NCI-H526 treated with DMSO at 0.1 percent for 48 hours (cell line): ENCODE results near the gene ATAD3B.
"Not testable (repeated sequence)": the region's sequence is repeated elsewhere in the genome, so short reads cannot be mapped to it uniquely, and the experiment has no call there.

ENCODE experiments used
- DNase-seq: peaks from one replicate; lab custom pipeline; 2025; lab: John Stamatoyannopoulos, UW

The ATAD3B gene

DNA sequence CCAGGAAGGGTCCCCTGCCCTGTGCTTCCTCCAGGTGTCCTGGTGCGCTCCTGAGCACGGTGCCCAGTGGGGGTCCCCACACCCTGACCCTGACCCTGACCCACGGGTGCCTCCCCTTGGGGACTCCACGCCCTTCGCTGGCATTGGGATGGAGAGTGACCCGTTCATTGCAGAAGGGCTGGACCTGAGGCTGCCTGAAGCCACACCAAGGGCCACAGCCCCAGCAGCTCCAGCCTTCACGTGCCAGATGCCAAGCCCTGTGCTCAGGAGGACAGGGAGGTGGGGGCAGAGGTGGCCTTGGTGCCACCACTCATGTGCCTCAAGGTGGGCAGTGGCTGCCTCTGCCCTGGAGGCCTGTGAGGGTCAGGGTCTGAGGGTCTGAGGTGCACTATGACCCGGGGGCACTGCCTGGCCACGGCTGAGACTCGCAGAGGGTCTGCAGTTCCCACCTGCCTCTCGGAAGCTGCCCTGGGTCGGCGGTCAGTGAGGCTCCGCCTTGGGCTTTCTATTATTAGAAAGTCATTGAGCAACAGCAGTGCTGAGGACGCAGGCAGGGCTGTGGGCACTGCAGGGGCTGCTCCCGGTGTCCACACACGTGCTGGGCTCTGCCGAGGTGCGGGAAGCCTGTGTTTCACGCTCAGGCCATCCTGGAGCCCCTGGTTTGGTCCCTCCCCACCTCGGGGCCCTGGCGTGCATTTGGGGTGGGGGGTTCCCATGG, 61.8 kb downstream of the ATAD3B start:
- not testable (repeated sequence) for DNase-seq

DNA sequence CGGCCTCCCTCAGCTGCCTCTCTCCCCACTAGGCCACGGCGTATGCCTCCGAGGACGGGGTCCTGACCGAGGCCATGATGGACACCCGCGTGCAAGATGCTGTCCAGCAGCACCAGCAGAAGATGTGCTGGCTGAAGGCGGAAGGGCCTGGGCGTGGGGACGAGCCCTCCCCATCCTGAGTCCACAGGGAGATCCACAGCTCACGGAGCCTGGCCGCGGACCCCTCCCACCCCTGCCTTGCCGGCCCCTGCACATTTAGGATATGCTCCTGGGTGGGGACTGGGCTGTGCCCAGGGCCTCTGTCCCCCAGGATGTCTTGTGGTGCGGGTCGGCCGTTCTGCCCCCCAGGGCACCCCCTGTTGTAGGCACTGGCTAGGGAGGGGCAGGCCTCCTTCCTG, 62.3 kb downstream of the ATAD3B start:
- not testable (repeated sequence) for DNase-seq

DNA sequence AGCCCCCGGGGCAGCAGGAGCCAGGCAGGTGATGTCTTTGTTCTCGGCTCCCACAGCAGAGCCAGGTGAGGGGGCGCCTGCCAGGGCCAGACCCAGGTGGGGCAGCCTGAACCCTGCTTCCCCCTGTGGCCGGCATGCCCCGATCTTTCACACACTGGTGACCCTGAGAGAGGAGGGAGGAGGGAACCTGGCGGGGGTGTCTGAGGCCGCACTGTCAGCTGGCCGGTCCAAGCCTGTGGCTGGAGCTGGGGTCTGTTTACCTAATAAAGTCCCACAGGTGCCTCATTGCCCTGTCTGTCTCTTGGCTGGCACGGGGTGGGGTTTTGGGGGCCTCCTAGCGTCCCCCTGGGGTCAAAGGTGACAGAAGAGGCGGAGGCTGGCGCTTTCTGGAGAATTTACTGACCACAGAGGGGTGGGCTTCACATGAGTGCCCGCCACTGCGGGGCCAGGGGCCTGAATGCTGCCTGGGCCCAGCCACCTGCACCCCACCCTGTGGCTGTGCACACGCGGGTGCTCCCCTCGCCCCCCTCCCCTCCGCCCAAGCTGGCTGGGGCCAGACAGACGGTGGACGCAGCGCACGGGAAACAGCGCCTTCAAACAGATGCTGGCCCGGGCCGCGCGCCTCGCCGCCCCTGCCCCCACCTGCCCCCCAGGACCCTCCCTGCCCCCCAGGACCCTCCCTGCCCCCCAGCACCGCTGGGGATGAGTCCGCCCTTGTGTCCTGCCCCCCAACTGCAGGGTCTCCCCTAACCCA, 63.0 kb downstream of the ATAD3B start:
- no peak for DNase-seq

DNA sequence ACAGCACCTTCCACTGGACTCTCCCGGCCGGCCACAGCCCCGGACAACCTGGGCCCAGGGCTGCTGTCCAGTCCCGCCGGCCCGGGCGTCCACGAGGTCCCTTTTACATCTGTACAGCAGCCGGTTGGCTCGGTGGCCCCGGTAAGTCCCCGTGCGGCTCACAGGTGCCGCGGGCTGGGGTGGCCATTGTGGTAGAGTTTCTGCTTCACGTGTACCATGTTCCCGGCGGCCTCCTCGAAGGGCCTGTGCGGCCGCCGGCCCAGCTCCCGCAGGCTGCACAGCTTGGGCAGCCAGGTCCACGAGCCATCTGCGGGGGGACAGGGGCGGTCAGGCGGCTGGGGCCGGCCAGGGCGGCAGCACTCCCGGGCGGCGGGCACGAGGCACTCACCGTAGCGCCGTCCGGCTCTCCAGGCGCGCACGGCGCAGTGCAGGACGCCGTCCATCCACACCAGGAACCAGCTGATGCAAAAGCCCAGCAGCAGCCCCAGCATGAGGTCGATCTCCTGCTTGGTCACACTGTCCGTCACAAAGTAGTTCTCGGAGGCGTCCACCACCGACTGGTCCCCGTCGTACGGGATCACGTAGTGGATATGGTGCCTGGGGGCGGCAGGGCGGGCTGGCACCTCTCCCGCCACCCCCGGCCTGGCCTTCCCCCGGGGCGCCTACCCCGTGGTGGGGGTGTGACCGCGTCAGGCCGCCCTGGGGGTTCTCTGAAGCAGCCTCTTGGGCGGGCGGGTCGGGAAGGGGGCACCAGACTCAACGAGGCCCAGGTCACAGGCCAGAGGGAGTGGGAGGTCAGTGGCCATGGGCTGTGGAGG, 63.8 kb downstream of the ATAD3B start:
- no peak for DNase-seq

DNA sequence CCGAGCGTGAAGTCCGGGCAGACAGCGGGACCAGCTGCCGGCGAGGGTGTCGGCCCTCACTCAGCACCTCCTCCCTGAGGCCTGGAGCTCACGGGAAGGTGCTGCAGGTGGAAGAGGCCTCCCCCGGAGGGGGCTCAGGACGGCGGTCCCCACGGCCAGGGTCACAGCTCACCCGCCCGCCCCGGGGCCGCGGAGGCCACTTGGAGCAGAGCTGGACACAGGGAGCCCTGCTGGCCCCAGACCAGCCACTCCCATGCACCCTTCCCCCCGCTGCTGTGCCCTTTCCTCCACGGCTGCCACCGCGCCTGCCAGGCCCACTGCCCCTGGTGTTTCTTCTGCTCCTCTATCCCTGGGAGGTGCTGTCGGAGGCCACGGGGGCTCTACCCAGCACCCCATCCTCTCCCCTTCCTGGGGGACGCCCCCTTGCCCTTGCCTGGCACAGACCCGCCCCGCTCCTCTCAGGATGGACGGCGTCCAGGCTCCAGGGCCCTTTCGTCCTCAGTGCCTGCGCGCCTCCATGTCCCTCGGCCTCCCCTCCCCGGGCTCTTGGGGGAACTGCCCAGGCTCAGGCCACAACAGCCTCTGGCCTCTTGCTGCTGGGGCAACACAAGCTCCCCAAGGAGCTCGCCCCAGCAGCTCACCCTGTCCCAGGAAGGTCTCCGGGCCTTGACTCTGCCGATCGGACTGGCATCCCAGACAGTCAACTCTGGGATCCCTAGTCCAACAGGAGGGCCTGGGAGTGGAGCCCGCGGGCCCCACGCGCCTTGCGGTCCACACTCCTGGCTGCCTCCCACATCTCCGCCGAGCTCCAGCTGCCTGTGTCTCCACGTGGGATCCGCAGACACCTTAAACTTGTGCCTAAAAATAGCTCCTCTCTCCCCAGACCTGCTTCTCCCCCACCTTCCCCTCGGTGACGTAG, 64.7 kb downstream of the ATAD3B start:
- DNase-seq, result no peak

DNA sequence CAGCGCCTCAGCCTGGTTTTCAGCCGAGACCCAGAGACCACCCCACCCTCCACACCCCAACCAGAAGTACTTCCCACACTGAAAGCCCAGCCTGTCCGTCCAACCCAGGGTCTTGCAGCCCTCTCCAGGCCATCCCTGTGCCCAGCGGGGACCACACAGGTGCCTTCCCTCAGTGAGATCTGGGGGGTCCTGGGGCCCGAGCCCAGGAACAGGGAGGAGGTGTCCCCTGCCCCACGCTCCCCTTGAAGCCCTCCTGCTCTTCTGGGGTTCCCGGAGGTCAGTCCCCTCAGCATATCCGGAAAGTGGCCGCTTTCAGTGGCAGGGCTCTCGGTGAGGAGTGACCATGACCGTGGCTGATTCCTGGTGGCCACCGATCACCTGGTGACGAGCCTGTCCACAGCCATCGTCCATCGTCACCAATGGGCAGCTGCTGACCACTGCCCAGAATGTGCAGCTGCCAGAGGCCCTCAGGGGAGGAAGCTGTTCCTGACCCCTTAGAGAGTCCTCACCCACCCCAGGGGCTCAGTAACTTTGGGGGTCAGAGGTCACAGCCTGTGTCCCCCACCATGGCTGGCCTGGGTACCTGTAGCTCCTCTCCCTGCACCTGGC, 65.5 kb downstream of the ATAD3B start:
- DNase-seq, result no peak

DNA sequence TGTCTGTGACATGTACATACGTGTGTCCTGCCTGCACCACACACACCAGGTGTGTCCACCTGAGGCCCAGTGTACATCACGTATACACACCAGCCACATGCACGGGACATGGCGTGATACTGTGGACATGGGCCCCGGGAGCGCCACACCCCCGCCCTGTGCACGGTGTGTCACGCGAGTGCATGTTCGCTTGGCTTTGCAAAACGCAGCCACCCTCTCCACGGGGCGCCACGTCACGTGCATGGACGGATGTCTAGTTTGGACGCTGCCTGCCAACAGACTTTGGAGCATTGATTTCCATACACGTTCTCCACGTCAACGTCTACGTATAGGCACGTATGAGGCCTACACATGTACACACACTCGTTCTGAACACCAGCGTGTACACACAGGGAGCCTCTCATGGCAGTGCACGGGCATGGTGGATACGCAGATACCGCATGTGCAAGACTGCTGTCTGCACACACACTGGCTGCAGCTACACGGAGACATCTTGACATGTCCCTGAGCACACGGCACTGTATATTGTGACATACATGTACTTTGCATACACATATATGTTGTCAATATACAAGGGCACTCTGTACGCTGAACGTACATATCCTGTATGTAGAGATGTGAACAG, 66.2 kb downstream of the ATAD3B start:
- no peak for DNase-seq

DNA sequence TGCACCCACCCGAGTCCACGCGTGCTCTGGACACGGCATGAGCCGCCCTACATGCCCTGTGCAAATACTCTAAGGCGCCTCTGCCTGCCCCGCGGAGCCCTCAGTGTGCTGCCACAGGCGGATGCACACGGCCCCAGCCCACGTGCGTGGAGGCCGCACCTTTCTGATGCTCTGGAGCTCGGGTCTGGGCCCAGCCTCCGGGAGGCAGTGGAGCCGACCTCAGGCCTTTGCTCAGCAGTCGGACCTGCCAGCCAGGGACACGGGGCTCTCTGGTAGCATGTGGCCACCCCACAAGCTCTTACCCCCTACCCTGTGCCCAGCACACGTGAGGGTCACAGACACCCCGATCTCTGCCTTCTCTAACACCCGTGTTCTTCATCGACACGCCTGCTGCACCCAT, 66.8 kb downstream of the ATAD3B start:
- no peak for DNase-seq

DNA sequence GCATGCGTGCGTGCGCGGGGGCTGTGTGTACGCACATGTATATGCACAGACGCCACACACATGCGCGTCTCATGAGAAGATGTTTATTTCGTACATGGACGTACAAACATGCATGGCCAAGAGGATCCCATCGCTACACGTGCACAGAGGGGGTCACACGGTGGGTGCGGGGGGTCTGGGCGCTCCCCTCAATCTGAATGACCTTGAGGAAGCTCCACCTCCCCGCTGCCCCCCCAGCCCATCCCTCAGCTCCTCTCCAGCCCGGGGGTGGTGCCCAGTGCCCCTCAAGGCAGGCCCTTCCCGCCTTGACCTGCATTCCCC, 67.4 kb downstream of the ATAD3B start:
- no peak for DNase-seq

DNA sequence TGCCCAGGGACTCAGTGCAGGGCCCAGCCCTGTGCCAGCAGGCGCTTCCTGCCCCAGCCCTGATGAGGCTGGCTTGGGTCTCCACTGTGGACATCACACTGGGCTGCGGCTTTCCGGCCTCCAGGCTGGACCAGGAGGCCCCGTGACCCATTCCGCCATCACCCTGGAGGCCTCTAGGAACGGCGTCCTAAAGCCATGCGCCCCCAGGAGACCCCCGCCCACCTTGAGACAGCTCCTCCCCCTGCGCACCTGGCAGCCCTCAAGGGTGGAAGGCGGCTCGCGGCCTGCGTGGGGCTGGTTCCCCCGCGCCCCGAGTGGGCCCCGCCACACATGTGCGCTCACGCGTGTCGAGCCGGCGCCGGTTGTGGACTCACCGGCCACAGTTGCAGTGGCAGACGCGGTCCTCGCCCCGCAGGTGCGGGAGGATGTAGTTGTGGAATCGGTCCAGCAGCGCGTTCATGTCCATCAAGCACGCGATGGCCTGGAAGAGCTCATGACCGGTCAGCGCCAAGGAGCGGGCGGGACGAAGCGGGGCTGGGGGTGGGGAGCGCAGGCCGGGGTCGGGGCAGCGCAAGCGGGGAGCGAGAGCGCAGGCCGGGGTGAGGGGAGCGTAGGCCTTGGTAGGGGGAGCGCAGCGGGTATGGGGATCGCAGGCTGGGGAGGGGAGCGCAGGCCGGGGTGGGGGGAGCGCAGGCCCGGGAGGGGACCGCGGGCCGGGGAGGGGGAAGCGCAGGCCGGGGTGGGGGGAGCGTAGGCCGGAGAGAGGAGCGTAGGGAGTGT, 67.9 kb downstream of the ATAD3B start:
- DNase-seq, result no peak

DNA sequence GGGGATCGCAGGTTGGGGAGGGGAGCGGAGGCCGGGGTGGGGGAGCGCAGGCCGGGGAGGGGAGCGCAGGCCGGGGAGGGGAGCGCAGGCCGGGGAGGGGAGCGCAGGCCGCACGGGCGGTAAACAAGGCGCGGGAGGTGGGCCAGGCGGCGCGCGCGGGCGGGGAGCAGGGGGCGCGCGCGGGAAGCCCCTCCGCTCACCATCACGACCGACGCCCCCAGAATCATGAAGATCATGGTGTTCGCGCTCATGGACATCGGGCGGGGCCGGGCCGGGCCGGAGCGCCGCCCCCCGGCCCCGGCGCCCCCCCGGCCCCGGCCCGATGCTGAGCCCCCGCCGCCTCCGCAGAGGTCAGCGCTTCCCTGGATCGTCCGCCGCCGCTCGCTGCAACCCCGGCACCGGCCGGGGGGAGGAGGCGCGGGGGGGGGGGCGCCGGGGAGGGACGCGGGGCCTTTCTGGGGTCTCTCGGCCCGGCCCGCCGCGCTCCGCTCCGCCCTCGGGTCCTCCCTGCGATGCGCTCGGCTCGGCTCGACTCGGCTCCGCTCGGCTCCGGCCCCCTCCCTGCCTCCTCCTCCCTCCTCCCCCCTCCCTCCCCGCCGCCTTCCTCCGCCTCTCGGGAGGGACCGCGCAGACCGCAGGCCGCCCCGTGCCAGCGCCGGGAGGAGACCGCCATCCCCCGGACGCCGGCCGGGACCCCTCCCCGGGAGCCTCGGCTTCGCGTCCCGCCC, 68.7 kb downstream of the ATAD3B start, which contains the start of gene TMEM240:
Gene TMEM240, minus strand, starts transcription at position 535 of the 728 bp plus-strand sequence. Its CDS starts 278 bp downstream, at position 257.
- DNase-seq, result peak; percentile 51

DNA sequence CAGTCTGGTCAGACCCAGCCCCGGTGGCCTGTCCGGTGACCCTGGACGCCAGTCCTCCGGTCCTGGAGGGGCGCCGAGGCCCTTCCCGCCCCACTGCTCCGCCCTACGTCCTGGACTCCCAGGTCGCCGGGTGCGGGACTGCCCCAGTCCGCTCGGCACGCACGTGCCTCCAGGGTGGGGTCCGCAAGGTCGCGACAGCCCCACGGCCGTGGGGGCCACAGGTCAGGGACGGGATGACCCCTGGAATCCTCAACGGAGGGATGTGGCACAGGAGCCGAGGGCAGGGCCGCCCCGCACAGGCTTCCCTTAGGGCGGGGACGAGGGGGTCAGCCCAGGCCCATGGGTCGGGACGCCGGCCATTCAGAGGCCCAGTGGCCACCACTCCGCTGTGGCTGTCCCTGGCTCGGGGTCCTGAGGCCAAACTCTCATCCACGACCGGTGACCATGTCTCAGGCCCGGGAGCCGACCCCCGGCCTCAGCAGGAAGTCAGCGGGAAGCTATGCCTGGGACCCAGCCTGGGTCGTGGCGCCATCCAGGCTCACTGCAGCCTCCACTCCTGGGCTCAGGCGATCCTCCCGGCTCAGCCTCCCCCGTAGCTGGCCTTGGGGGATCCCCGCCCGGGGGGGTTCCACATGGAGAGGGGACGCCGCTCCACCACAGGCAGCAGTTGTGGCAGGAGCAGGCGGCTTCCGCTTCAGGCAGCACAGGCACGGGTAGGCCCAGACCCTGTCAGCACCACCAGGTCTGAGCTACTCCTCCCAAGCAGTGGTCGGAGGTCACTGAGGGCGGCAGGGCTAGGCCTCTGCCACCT, 69.5 kb downstream of the ATAD3B start:
- no peak for DNase-seq

DNA sequence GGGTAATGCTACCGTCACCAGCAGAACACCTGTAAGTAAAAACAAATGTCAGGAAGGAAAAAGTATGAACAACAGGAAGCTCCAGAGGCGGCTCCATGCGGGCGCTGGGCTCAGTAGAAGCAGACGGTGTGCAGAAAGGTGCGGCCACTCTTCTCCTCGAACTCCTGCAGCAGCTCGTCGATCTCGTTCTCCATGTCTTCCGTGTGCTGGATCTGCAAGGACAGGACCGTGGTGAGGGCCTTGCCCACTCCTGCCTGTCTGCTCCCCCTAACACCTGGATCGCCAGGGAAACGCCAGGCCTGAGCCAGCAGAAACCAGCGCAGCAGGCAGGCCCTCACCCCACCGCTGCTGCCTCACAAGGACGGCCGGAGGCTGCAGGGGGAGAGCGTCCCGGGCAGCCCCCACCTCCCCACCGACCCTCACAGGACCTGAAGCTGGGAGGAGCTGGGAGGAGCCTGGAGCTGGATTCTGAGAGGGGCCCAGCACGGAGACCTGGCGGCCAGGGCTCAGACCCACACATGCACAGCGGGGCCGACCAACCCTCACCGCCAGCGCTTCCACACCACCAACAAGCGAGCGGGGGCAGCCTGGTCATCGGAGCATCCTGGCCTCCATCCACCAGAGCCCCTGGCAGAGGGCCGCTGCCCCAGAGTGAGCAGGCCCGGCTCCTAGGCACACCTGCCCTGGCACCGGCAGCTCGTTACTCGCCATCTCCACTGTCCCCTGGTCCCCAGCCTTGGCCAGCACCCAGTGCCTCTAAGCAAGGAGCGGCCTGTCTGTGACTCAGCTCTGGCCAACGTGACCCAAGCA, 70.6 kb downstream of the ATAD3B start:
- DNase-seq, result no peak

DNA sequence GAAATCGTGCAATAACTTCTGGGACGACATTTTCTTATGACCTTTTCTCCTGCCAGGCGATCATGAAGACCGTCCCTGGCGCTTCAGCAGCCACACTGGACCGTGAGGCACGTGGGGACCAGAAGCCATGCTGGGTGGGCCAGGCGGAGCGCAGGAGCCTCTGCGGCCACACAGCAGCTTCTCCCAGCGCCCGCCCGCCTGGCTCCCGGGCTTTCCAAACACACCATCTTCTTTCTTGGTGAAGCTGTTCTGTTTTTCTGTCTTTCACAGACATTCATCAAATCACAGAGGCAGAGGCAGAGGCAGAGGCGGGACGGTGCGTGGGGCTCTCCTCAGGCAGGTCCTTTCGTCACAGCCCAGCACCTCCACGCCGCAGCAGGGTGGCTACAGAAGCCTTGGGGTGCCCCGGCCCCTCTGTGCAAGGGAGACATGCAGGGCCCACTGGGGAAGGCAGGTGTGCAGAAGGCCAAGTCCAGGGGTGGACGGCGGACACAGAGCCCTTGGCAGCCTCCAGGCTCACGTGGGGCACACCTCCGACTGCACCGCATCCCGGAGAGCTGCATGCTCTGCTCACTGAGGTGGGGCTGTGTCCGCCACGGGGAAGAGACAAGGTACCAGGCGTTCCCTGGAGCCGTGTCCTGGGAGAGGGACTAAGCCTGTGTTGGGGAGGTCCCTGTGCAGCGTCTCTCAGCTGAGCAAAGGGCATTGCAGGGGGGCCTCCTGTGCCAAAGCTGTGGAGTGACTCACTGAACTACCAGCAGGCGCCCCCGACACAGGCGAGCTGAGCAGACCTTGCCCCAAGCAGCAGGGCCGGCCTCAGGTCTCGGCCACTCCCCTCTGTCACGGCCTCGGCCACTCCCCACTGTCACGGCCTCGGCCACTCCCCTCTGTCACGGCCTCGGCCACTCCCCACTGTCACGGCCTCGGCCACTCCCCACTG, 71.5 kb downstream of the ATAD3B start:
- no peak for DNase-seq

DNA sequence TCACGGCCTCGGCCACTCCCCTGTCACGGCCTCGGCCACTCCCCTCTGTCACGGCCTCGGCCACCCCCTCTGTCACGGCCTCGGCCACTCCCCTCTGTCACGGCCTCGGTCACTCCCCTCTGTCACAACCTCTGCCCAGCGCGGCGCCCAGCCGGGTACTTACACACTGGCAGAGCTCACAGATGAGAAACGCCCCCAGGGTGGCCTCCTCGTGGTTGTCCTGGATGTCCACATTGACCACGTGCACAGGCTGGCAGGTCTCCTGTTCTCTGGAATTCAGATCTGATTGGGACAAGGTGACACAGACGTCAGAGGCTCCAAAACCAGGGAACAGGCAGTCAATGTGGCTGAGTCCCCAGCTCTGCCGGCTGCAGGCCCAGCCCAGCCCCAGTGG, 72.1 kb downstream of the ATAD3B start:
- no peak for DNase-seq

DNA sequence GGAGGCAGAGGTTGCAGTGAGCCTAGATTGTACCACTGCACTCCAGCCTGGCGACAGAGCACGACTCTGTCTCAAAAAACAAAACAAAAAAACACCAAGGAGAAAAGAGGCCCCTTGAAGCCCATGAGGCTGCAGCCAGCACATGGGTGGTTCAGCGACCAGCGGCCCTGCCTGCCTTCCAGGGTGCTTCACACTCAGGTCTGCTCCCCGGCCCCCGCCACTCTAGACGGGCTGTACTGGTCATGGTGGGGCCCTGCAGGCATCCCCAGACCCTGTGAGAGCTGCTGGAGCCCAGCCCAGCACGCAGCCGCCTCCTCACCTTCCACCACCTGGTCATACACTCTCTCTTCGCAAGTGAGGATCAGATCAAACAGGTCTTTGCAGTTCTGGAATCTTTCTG, 73.0 kb downstream of the ATAD3B start:
- DNase-seq, result no peak
